Measurements from ENCODE around the gene CAMSAP1.
"Not testable (repeated sequence)": the region's sequence is repeated elsewhere in the genome, so short reads cannot be mapped to it uniquely, and the experiment has no call there.

CAMSAP1 gene

DNA sequence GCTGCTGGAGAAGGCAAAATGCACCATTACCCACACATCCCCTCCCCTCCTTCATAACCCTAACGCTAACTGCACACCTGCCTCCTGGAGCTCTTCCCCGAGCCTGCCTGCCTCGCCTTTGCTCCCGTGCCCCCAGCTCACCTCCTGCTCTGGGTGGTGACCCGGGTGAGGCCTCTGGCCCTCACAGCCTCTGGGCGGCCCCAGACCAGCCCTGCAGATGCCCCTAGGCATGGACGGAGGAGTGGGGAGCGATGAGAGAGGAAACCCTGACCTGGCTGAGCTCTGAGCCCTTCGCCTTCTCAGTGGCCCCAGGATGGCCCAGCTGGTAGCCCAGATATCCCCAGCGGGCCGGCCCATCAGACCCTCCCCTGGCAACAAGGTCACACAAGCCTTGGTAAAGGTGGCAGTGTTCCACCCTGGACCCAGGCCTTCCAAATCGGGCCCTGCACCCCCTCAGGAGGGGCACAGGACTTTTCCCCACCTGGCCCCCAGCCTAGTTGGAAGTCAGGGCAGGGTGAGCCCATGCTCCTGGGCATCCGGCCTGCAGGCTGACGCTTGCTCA is 14.5 kb upstream of the CAMSAP1 start:
- no peak for DNase-seq (ENCODE audit: low read depth in 2 of 2)

DNA sequence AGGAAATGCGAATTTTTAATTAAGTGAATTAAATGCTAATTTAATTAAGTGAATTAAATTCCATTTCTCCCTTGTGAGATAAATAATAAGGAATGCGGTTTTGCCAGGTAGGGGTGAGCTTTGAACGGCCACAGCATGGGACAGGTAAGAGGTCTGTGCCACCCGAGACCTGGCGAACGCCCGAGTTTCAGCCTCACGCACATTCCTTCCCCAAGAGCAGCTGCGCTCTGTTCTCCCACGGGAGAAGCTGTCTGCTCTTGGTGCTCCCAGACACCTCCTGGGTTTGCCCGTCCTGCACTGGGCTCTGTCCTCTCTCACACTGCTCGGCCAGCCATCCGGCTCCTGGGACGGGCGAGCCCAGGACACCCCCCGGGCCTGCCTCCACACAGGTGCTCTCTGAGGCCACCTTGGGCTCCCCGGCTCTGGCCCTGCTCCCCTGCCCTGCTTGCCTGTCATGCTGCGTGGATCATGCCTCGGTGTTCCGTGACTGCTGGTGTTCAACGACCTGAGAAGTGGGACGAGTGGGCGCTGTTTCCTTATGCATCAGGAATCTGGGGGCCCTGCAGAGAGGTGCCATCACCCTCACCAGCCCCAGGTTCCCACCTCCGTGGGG is 13.7 kb upstream of the CAMSAP1 start:
- DNase-seq (ENCODE audit: low read depth in 2 of 2): no peak

DNA sequence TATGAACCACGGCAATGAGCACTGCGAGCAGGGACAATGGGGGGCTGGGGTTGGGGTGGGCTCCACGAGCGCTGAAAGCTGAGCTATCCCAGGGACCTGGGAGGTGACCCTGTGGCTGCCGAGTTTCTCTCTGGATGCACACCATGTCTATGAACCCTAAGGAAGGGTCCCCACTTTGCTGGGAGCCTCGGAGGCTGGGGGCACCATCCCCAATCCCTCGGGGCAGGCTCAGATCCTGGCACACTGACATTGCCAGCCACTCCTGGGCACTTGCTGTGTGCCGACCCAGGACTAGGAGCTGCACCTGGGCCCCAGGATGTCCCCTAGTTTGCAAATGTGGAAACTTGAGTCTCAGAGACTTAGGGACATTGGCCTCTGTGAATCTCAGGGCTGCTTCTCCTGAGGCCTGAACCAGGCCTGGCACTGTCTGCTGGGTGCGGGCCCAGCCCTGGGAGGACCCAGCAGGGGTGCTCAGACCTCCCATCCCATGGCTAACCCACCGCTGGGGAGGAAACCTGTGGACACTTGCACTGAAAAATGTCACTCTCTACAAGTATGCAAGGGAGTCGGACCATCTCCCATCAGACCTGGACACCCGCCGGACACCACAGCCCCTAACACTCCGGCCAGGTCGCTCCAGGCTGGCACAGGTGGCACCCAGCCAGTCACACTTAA is 13.0 kb upstream of the CAMSAP1 start:
- DNase-seq (ENCODE audit: low read depth in 2 of 2): no peak

DNA sequence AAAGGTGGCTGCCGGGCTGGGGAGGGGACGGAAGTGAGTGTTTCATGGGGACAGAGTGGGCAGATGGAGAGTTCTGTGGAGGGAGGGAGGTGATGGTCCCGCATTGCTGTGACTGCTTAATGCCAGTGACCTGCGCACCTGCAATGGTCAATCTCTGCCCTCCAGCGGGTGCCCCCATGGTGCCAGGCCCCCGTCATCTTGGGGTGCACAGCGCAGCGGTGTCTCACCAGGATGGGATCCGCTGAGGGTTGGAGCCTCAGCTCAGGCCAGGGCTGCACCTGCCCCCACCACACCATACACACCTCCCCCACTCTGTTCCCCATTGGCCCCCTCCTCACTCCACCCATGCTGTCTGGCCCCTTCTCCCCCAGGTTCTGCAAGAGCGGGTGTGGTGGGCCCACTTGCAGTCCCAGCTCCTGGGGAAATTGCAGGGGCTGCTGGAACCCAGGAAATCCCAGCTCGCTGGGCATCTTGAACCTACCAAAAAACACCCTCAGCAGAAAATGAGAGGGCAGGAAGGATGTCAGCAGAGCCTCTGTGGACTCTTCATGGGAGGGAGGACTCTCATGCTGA is 12.1 kb upstream of the CAMSAP1 start:
- DNase-seq (ENCODE audit: low read depth in 2 of 2): no peak

DNA sequence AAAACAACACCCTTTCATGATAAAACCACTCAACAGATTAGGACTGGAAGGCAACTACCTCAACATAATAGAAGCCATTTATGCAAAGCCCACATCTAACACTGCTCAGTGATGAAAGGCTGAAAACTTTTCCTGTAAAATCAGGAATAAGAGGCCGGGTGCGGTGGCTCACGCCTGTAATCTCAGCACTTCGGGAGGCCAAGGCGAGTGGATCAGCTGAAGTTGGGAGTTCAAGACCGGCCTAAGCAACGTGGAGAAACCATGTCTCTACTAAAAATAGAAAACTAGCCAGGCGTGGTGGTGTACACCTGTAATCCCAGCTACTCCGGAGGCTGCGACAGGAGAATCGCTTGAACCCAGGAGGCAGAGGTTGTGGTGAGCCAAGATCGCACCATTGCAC is 8.9 kb upstream of the CAMSAP1 start:
- DNase-seq (ENCODE audit: low read depth in 2 of 2): not testable (repeated sequence)

DNA sequence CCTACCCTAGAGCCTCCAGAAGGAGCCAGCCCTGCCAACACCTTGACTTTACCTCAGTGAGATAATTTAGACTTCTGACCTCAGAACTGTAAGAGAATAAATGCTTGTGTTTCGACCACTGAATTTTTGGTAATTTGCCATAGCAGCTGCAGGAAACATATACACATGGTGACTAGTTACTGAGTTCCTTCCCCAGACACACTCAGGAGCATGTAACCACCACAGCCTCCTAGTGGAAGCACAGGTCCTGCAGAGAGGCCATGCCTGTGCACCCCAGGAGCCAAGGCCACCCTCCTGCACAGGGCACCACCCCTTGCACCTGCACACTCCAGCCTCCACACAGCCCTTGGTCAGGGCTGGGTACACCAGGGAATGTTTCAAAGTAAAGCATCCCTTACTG is 7.6 kb upstream of the CAMSAP1 start:
- no peak for DNase-seq (ENCODE audit: low read depth in 2 of 2)

DNA sequence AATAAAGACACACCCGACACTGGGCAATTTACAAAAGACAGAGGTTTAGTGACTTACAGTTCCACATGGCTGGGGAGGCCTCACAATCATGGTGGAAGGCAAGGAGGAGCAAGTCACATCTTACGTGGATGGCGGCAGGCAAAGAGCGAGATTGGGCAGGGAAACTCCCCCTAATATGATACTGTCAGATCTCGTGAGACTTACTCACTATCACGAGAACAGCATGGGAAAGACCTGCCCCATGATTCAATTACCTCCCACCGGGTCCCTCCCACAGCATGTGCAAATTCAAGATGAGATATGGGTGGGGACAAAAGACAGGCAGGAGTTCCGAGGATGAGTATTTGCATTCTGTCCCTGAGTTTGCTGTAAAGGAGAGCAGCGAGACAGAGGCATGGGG is 3.9 kb upstream of the CAMSAP1 start:
- not testable (repeated sequence) for DNase-seq (ENCODE audit: low read depth in 2 of 2)

DNA sequence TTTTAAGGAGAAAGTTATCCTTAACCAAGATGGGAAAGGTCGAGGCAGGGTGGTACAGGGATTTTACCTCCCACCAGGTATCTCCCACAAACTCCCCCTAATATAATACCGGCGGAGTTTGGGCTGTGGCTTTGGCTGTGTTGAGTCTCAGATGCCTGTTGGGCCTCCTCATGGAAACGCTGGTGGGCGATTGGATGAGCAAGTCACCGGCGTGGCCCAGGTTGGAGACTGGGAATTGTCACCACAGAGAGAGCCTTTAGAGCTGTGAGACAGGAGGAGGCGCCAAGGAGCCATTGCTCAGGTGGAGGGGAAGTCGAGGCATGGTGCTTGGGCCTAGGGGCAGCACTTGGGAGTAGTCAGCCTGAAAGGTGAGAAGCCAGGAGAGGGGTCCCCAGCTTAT is 3.4 kb upstream of the CAMSAP1 start:
- no peak for DNase-seq (ENCODE audit: low read depth in 2 of 2)

DNA sequence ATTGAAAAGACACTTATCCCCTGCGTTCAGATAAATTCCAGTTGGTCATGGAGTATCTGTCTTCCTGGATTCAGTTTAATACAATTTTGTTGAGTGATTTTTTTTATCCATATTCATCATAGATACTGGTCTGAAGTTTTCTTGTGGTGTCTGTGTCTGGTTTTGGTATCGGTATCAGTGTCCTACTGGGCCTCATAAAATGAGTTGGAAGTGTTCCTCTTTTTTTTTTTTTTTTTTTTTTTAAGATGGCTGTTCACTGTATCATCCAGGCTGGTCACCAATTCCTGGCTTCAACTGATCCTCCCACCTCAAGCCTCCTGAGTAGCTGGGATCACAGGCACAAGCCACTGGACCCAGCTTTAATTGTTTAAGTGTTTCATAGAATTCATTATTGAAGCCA is 2.9 kb upstream of the CAMSAP1 start:
- no peak for DNase-seq (ENCODE audit: low read depth in 2 of 2)

DNA sequence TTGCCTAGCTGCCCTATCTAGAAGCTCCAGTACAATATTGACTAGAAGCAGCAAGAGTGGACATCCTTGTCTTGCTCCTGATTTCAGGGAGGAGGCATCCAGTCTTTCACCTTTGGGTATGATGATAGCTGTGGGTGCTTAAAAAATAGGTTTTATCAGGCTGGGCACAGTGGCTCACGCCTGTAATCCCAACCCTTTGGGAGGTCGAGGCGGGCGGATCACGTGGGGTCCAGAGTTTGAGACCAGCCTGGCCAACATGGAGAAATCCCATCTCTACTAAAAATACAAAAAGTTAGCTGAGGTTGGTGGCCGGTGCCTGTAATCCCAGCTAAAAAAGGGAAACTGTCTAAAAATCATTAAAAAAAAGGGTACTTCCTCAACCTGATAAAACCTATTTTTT is 2.0 kb upstream of the CAMSAP1 start:
- no peak for DNase-seq (ENCODE audit: low read depth in 2 of 2)

DNA sequence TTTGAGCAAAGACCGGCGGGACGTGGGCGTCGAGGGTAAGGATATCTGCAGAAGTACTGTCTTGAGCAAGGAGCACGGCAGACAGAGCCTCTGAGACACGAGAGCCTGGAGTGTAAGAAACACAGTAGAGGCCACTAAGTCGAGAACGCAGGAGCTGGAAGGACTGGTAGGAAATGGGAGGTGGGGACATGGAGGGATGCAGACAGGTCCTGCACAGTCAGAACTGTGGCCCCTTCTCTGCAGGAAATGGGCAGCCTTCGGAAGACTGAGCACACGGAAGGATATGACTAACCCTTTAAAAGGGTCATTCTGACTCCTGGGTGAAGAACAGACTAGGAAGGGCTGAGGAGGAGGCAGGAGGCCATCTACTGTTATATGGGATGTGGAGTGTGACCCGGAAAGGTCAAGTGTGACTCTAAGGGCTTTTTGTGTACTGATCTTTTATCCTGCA is 1.4 kb upstream of the CAMSAP1 start:
- no peak for DNase-seq (ENCODE audit: low read depth in 2 of 2)

DNA sequence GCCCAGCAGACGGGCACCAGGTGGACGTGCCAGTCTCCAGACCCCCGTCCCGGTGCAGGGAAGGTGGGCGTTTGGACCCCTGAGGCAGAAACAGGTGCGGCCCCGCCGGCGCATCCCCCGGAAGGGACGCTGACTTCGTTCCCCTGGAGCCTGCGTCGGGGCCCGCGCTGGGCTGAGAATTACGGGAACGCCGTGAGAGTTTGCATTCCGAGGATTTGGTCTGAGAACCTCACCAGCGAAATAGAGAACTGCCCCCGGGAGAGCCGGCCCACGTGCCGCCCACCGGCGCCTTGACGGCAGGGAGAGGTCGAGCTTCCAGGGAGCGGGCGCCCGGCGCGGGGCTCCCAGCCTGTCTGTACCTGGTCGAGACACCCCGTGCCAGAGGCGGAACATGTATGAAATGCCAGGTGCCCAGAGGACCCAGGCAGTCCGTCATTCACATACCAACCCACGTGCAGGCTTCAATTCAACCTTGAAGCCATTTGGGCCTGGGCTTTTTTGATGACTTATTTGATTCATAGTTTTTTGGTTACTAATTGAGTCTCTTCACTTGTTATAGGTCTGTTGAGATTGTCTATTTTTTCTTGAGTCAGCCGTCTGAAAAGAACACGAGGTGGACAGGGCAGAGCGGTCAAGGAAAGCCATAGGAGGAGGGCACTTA is 877 bp upstream of the CAMSAP1 start:
- DNase-seq (ENCODE audit: low read depth in 2 of 2): no peak

DNA sequence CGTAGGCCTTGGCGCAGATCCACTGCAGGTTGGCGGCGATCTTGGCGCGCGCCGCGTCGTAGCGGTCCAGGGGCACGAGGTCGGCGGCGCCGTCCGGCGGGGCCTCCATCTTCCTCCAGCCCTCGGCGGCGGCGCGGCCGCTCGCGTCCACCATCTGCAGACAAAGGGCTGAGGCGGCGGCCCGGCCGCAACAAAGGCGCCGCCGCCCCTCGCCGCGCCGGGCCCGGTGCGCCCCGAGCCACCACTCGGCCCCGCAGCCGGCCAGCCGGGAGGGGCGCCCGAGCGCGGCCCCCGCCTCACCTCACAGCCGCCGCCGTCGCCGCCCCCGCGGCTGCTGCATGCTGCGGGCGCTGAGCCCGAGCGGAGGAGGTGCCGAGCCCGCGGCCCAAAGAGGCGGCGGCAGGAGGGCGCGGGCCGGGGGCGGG is 328 bp downstream of the CAMSAP1 start:
- DNase-seq (ENCODE audit: low read depth in 2 of 2): no peak

DNA sequence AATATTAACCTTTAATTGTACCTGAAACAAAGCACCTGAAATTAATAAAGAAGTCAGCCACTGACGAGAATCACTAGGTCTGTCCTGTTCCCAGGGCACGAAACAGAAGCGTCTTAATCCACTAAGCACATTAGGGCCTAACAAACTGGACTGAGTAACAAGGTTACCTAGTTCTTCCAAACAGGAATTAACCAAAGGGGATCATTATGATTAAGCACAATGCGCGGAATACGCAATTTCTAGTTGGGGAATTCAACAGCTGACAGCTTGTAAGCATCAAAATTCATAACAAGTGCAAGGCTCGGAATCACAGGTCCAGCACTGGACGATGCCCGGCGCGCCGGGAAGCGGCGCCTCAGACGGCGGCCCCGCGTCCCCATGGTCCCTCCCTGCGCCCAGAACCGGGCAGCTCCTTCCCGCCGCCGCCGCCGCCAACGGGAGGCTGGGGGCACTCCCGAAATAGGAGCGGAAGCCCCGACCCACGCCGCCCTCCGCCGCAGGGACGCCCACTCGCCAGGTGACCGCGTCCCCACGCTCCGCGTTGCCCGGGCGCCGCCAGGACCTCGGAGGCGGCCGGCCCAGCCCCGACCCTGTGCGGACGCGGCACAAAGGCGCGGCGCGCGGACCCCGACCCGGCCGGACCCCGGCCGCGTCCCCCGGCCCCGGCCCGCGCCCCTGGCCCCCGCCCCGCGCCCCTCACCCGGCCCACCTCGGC is 898 bp downstream of the CAMSAP1 start:
- DNase-seq (ENCODE audit: low read depth in 2 of 2): no peak

DNA sequence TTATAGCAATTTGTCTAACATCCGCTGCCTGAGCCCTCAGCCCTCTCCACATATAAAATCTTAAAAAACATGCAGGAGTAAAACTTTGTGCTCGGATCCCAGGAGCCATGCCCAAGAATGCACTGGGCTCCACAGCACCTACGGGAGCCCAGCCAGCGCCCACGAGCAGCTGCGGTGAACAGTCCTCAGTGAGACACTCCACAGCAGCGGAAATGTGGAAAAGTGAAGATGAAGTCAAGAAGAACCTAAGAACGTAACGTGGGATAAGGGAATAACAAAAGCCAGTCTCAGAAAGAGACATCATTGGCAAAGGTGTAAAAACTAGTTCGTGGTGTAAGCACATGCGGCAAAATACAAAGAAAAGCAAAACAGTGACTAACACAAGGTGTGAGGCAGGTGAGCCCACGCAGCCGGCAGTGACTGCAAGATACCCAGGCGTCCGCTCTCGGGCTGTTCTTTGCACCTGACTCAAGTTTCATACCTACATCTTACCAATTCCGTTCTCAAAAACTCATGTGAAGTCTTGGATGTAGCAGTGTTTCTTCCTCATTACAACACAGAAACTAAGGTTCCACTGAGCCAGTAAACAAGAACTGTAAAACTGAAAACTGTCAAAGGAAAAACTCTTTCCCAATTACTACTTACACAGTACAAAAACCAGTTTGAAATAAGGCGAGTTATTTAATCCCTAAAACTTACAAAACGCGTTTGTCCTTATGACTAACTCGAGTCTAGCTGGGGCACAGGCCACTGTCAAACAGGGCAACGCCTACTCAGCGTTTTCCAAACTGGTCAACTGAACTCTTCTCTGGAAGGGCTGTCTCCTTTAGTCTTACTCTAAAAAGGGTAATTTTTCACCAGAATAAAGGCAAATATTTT is 1.7 kb downstream of the CAMSAP1 start:
- DNase-seq (ENCODE audit: low read depth in 2 of 2): peak in 1 of 2 donors; percentile 59

DNA sequence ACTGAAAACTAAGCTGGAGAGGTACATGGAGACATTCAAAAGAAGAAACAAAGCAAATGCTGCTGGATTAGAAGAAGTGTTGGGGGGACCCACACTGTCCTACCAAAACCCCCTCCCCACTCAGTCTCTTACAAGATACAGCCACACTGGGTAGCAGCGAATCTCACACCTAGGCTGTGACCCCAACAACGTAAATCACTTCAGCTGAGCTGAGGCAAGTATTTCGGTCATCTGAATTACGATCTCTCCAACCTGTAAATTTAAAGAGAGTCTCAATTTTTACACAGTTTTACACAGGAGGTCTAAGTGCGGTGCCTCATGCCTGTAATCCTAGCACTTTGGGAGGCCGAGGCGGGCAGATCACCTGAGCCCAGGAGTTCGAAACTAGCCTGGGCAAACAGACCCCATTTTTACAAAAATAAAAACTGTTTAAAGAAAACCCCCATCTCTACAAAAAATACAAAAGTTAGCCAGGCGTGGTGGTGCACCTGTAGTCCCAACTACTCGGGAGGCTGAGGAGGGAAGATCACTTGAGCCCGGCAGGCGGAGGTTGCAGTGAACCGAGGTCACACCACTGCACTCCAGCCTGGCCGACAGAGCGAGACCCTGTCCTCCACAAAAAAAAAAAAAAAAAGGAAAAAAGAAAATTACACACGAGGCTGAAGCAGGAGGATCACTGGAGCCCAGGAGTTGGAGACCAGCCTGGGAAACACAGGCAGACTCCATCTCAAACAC is 3.4 kb downstream of the CAMSAP1 start:
- DNase-seq (ENCODE audit: low read depth in 2 of 2): no peak

DNA sequence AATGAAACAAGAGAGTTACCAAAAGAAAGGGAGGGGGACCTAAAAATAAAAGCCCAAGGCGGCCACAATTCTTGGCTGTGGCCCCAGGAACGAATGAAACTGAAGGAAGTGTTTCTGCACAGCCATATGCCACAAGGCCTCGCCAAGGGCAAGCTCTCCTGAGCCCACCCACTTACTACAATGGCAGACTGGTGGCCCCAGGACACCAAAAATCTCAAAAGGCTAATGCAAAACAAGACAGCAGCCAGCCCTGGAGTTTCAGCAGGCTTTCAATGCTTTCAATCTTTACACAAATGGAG is 4.0 kb downstream of the CAMSAP1 start:
- DNase-seq (ENCODE audit: low read depth in 2 of 2): no peak

DNA sequence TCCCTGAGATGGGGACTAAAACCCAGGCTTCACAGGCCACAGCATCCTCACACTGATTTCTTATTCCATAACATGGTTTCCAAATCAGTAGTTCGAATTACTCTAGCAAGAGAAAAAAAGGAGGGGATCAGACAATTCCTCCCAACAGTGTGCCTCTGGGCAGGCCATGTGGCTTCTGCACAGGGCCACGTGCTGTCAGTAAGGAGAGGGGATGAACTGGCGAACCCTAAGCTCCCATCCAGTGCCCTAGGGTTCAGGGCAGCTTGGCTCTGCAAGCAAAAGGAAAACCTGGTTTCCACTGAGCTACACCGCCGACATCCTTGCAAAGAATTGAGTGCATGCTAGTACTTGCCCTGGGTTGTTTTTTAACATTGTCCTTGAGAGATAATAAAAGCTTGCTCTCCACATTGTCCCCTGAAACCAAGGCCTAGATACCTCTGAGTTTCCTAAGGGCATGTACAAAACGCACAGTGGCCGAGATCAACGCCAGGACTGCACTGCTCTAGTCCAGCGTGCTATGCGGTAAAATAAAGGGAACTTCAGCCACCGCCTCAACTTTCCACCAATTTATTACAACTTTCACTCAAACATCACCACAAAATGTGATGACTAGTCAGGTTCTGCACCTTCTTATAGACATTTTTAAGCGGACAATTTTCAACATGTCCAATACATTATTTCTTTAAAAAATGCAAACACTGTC is 4.5 kb downstream of the CAMSAP1 start:
- no peak for DNase-seq (ENCODE audit: low read depth in 2 of 2)

DNA sequence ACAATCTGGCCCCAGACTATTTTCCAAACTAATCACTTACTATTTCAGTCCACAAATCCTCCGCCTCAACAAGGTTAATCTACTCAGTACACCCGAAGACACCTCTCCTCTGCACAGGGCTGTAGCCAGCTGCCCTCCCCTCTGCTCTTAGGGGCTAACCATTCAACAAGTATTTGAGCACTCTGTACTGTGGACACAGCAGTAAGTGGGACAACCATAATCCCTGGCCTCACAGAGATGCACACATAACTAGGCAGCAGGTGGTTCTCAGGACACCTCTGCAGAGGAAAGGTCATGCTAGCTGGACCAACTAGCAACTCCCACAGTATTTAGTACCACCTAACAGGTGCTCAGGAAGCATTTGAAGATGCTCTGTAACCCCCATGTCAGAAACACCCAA is 5.5 kb downstream of the CAMSAP1 start:
- no peak for DNase-seq (ENCODE audit: low read depth in 2 of 2)
